Adrenal gland (tissue), 12 donors: ENCODE measurements around the gene DNAJB4. TPM values are rescaled to one million over a fixed set of nuclear protein-coding genes. Genes with fewer than 3 reads are reported as not detected.

Experiments used
- DNase-seq, 7 donors: peaks; one replicate each; pipeline ENCODE4 v3.0.0-alpha.2; 2019 to 2020
- H3K27ac ChIP-seq, 5 donors: fragments of 200-600 bp; sonication (generic) in 4 of 5; 1 replicate in 3 of 5; 2 replicates in 2 of 5; pipeline versions ENCODE4 v1.5.1 to v1.8.0; 2016 to 2020; ENCODE audit warnings: mild to moderate bottlenecking in 1 of 5
- H3K27me3 ChIP-seq: fragments of 200-600 bp; 2 replicates; pipeline ENCODE4 v1.8.0; 2021
- H3K36me3 ChIP-seq, 2 donors: fragments of 200-600 bp; replicated peaks in 1 of 2; 1 replicate in 1 of 2; 2 replicates in 1 of 2; pipeline versions ENCODE4 v1.5.1 to v1.8.0; 2018 to 2022
- H3K4me1 ChIP-seq, 2 donors: fragments of 200-600 bp; replicated peaks in 1 of 2; 1 replicate in 1 of 2; 2 replicates in 1 of 2; pipeline versions ENCODE4 v1.5.1 to v1.8.0; 2018 to 2021
- H3K4me3 ChIP-seq, 4 donors: fragments of 200-600 bp; sonication (generic) in 3 of 4; one replicate each; pipeline ENCODE4 v1.5.1; 2016 to 2018
- H3K9me3 ChIP-seq, 3 donors: fragments of 200-600 bp; sonication (generic) in 1 of 3; replicated peaks in 1 of 3; 1 replicate in 2 of 3; 2 replicates in 1 of 3; pipeline versions ENCODE4 v1.5.1 to v1.8.0; 2016 to 2021
- POLR2A ChIP-seq, 2 donors: fragments of 450-650 bp; IDR thresholded peaks; one replicate each; pipeline ENCODE4 v1.6.1; 2017; ENCODE audit warnings: antibody characterized with exemption in 2 of 2, mild to moderate bottlenecking in 2 of 2, moderate library complexity in 1 of 2
- WGBS, 4 donors: extraction: QIAGEN DNeasy Blood & Tissue Kit in 2 of 4; methylation state at CpG; one replicate each; pipeline versions ENCODE4 v1.1.5 to v1.1.7; 2013 to 2017; 5-methylcytosine and 5-hydroxymethylcytosine counted together
- intact Hi-C, 2 donors: fragments of 100-400 bp; cut with DNase I; formaldehyde crosslinking; loops; one replicate each; pipeline versions ENCODE4 v1.14.1 to v1.15.0; 2022 to 2023
- polyA plus RNA-seq, 3 donors: library from polyadenylated mRNA; stranded (reverse); fragments of 200-250 nt in 2 of 3; fragments of 350-450 nt in 1 of 3; fragmentation: Illumina TruSeq in 1 of 3; extraction: RNeasy Lipid Tissue Mini Kit (QIAGEN cat#74804) in 1 of 3; gene quantifications; one replicate each; pipeline ENCODE4 v1.2.3, GENCODE V29; 2013 to 2014
- total RNA-seq, 9 donors: library from RNA; depleted of rRNA in 4 of 9; stranded (reverse); fragments of >200 nt in 4 of 9; fragments of 120-200 nt in 1 of 9; fragmentation: NEBNext Ultra II Directional in 1 of 9; extraction: Animal tissue kit (Norgen Biotek cat#: 25700) in 1 of 9; gene quantifications; one replicate each; pipeline versions ENCODE4 v1.1.0 to v1.2.4, GENCODE V29; 2013 to 2023
- TF ChIP-seq, protein P1 (sequence below), 6 experiments: fragments of 450-650 bp in 4 of 6; fragments of 200-600 bp in 2 of 6; sonication (generic) in 1 of 6; IDR thresholded peaks; 1 replicate in 5 of 6; 2 replicates in 1 of 6; pipeline versions ENCODE4 v1.5.1 to v1.8.0; 2016 to 2021; ENCODE audit warnings: antibody characterized with exemption in 6 of 6, mild to moderate bottlenecking in 2 of 6, moderate library complexity in 1 of 6
- donor health status: healthy with polysubstance abuse.
- donor health status: Bipolar disorder and iron deficiency.
- donor health status: DM: yes; HTN: yes; CAD: no.
- donor health status: DM: no; HTN: no; CAD: no.
- donor health status: DM: no; HTN: no; CAD: no.
- donor health status: DM: yes; HTN: yes; CAD: no.

Gene DNAJB4
- total and polyA plus RNA-seq, 12 donors, result 31.8 to 182 (median 68.8) TPM

DNA sequence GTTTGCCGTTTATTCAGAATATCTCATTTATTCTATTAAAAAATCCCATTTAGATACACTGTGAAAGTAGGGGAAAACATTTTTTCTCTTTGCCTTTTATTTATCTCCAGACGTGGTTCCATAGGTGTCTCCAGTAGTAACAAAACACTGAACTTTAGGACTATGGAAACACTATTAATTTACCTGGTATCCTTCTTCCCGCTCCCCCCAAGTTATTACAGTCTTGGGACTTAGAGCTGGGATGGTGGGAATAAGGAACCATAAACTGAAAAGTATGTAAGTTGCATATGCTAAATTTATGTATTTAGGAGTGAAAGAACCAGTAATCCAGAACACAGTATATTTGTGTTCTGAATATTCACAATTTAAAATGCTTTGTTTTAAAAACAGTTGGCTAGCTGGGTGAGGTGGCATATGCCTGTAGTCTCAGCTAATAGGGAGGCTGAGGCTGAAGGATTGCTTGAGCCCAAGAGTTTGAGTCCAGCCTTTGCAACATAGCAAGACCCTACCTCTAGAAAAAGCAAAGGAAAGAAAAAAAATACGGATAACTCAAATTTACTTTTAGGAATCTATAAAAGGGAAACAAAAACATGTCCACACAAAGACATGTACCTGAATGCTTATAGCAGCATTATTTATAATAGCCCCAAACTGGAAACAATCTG is 3.1 kb downstream of the DNAJB4 start:
- H3K27ac ChIP-seq, result peak overlapping the region in 3 of 5 donors; percentile 41 to 95 (median 83)
- peak overlapping the region in 2 of 4 donors; percentile 42 to 81 for H3K4me3 ChIP-seq
- DNase-seq, result no peak
- TF ChIP-seq POLR2A (IDR thresholded peaks at IDR 0.05), result no peak
- TF ChIP-seq, protein P1, sequence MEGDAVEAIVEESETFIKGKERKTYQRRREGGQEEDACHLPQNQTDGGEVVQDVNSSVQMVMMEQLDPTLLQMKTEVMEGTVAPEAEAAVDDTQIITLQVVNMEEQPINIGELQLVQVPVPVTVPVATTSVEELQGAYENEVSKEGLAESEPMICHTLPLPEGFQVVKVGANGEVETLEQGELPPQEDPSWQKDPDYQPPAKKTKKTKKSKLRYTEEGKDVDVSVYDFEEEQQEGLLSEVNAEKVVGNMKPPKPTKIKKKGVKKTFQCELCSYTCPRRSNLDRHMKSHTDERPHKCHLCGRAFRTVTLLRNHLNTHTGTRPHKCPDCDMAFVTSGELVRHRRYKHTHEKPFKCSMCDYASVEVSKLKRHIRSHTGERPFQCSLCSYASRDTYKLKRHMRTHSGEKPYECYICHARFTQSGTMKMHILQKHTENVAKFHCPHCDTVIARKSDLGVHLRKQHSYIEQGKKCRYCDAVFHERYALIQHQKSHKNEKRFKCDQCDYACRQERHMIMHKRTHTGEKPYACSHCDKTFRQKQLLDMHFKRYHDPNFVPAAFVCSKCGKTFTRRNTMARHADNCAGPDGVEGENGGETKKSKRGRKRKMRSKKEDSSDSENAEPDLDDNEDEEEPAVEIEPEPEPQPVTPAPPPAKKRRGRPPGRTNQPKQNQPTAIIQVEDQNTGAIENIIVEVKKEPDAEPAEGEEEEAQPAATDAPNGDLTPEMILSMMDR (IDR thresholded peaks at IDR 0.05), result no peak
- H3K4me1 ChIP-seq, result peaks cover 7 to 61% of the 10 kb centered on the region in 2 donors
- H3K27me3 ChIP-seq, result no peaks in the 10 kb centered on the region
- no peaks in the 10 kb centered on the region for H3K9me3 ChIP-seq
- WGBS, 4 donors, result 45 to 52% (median 50%) methylated on average over 4 of the region's 4 CpGs
- H3K36me3 ChIP-seq, result peaks cover 0 to under 1% of the 10 kb centered on the region in 2 donors
- intact Hi-C loops, result no loop called here

DNA sequence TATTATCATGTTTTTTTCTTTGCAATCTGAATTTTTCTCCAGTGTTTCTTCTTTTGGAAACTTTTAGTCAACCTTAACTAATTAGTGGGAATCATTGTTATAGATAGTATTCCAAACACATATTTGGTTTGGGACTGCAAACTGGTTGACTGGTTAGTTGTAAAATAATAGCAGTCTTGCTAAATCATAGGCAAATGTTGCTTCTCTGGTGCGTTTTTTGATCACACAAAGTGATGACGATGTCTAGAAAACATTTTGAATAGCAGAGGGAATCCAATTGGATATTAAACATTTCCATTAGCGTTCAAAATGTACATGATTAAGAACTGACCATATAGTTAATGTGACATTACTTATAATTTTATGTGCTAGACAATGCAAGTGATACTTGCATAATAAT is 4.5 kb downstream of the DNAJB4 start:
- peak overlapping the region in 3 of 5 donors; percentile 23 to 95 (median 83) for H3K27ac ChIP-seq
- peaks cover 0 to 16% of the 10 kb centered on the region in 2 donors for H3K36me3 ChIP-seq
- peak overlapping the region in 1 of 4 donors; percentile 81 for H3K4me3 ChIP-seq
- 62 to 70% (median 64%) methylated on average over 3 of the region's 3 CpGs for WGBS, 4 donors
- H3K9me3 ChIP-seq, result no peaks in the 10 kb centered on the region
- DNase-seq, result no peak
- H3K4me1 ChIP-seq, result peaks cover 7 to 51% of the 10 kb centered on the region in 2 donors
- TF ChIP-seq, protein P1 (IDR thresholded peaks at IDR 0.05), result no peak
- TF ChIP-seq POLR2A (IDR thresholded peaks at IDR 0.05), result no peak
- H3K27me3 ChIP-seq, result no peaks in the 10 kb centered on the region
- intact Hi-C loops, result no loop called here

DNA sequence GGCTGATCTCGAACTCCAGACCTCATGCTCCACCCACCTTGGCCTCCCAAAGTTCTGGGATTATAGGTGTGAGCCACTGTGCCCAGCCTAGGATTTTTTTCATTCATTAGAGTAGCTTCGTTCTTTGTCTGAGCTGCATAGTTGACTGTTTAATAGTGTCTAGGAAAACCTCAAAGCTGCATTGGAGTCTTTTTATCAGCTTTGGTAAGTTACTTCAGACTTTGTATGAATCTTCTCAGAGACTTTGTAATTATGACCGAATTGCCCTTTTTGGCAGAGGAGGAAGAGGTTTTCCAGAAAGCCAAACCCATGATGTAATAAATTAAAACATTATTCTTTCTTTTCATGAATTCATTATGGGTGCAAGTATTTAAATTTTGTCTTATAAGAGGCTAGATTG is 5.1 kb downstream of the DNAJB4 start:
- intact Hi-C loops, result no loop called here
- H3K9me3 ChIP-seq, result no peaks in the 10 kb centered on the region
- 48 to 66% (median 56%) methylated on average over 3 of the region's 3 CpGs for WGBS, 4 donors

DNA sequence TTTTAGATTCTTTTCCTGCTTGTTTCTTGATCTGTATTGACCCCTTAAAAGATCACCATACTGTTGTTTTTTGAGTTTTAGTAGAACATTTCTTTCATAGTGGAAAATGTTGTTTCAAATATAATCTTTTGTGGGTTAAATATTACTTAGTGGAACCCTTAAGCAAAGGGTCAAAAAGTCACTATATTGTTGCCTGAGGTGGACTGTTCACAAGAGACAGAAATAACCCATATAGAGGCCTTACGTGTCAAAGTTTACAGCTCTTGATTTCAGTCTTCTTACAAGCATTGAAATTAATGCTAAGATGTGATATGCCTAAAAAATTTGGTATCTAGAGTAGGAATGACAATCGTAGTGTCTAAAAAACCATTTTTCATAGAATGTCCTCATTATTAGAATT is 6.3 kb downstream of the DNAJB4 start:
- WGBS, 4 donors, result 57 to 68% (median 65%) methylated on average over 2 of the region's 2 CpGs
- intact Hi-C loops, result no loop called here
- DNase-seq, result no peak
- peak overlapping the region in 2 of 5 donors; percentile 83 to 95 for H3K27ac ChIP-seq
- peaks cover 0 to 26% of the 10 kb centered on the region in 2 donors for H3K36me3 ChIP-seq
- no peaks in the 10 kb centered on the region for H3K27me3 ChIP-seq
- TF ChIP-seq, protein P1 (IDR thresholded peaks at IDR 0.05), result no peak
- no peak for TF ChIP-seq POLR2A (IDR thresholded peaks at IDR 0.05)
- H3K4me3 ChIP-seq, result peak overlapping the region in 1 of 4 donors; percentile 81
- H3K4me1 ChIP-seq, result peaks cover 7 to 55% of the 10 kb centered on the region in 2 donors
- no peaks in the 10 kb centered on the region for H3K9me3 ChIP-seq

More for the DNA sequence above, 5.1 kb downstream of the DNAJB4 start:
- Histone ChIP-seq H3K4me1 (peaks cover 7 to 55% of the 10 kb centered on the region in 2 donors), H3K27ac (peak overlapping the region in 4 of 5 donors; percentile 6 to 95 (median 53)), H3K4me3 (peak overlapping the region in 1 of 4 donors; percentile 81), H3K27me3 (no peaks in the 10 kb centered on the region), H3K36me3 (peaks cover 0 to 21% of the 10 kb centered on the region in 2 donors)
- TF ChIP-seq POLR2A (IDR thresholded peaks at IDR 0.05), result peak in 1 of 2 donors; percentile 29
- TF ChIP-seq, protein P1 (IDR thresholded peaks at IDR 0.05), result no peak
- DNase-seq, result no peak
